Chondrocyte (in vitro differentiated cells): Measurements from ENCODE around the gene CDK14. TPM values are rescaled to one million over a fixed set of nuclear protein-coding genes. Genes with fewer than 3 reads are reported as not detected.

Experiments
- DNase-seq: peaks from one replicate; pipeline ENCODE4 v3.0.0; 2021; ENCODE audit warnings: mixed read lengths, low spot score
- H3K27ac Mint-ChIP-seq: one replicate; pipeline ENCODE4 v1.8.0; 2021; ENCODE audit warnings: mild to moderate bottlenecking, moderate library complexity, mixed read lengths; ENCODE audit not compliant: unreplicated experiment
- H3K27me3 Mint-ChIP-seq: 2 replicates; pipeline ENCODE4 v1.8.0; 2021; ENCODE audit warnings: low read depth, mixed read lengths
- H3K36me3 Mint-ChIP-seq: 2 replicates; pipeline ENCODE4 v1.8.0; 2021; ENCODE audit warnings: low read depth, mixed read lengths
- H3K4me1 Mint-ChIP-seq: 2 replicates; pipeline ENCODE4 v1.8.0; 2021; ENCODE audit warnings: low read depth, mild to moderate bottlenecking, mixed read lengths
- H3K4me3 Mint-ChIP-seq: one replicate; pipeline ENCODE4 v1.8.0; 2021; ENCODE audit warnings: mild to moderate bottlenecking, moderate library complexity, mixed read lengths; ENCODE audit not compliant: unreplicated experiment
- H3K9me3 Mint-ChIP-seq: 2 replicates; pipeline ENCODE4 v1.8.0; 2021; ENCODE audit warnings: low read depth, mixed read lengths
- total RNA-seq: library from RNA; stranded (reverse); gene quantifications from 3 replicates; pipeline ENCODE4 v1.2.1, GENCODE V29; 2021
- TF ChIP-seq, protein P1 (sequence below): fragments of 200-600 bp; sonication (generic); IDR thresholded peaks from 2 replicates; pipeline ENCODE4 v1.5.0; 2021; ENCODE audit warnings: antibody characterized with exemption, mild to moderate bottlenecking, moderate library complexity

The CDK14 gene
- total RNA-seq, 1 donor from 2014 or later: 61.4 TPM

DNA sequence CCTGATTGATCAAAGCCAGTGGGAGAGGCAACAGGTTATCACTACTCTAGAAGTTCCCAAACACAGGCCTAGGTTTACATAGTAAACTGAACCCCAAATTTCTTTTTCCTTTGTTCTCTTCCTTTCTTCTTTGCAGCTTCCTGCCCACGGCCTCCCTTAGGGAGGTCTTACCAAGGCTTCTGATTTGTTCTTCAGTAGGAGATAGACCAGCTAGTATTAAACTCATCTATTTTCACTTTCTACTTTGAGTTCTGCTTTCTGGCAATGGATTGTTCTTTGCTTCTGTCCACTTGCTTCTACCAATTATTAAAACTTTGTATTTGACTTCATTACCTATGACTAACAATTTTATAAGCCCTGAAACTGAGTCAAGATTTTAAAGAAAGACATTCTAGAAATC, 417.0 kb downstream of the CDK14 start:
- no peak overlapping the region for H3K27ac Mint-ChIP-seq
- peaks cover 4% of the 10 kb centered on the region for H3K9me3 Mint-ChIP-seq
- TF ChIP-seq, protein P1, sequence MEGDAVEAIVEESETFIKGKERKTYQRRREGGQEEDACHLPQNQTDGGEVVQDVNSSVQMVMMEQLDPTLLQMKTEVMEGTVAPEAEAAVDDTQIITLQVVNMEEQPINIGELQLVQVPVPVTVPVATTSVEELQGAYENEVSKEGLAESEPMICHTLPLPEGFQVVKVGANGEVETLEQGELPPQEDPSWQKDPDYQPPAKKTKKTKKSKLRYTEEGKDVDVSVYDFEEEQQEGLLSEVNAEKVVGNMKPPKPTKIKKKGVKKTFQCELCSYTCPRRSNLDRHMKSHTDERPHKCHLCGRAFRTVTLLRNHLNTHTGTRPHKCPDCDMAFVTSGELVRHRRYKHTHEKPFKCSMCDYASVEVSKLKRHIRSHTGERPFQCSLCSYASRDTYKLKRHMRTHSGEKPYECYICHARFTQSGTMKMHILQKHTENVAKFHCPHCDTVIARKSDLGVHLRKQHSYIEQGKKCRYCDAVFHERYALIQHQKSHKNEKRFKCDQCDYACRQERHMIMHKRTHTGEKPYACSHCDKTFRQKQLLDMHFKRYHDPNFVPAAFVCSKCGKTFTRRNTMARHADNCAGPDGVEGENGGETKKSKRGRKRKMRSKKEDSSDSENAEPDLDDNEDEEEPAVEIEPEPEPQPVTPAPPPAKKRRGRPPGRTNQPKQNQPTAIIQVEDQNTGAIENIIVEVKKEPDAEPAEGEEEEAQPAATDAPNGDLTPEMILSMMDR: no peak
- no peaks in the 10 kb centered on the region for H3K27me3 Mint-ChIP-seq
- H3K36me3 Mint-ChIP-seq: peaks cover 9% of the 10 kb centered on the region
- peaks cover 8% of the 10 kb centered on the region for H3K4me1 Mint-ChIP-seq
- DNase-seq: no peak
- no peak overlapping the region for H3K4me3 Mint-ChIP-seq

DNA sequence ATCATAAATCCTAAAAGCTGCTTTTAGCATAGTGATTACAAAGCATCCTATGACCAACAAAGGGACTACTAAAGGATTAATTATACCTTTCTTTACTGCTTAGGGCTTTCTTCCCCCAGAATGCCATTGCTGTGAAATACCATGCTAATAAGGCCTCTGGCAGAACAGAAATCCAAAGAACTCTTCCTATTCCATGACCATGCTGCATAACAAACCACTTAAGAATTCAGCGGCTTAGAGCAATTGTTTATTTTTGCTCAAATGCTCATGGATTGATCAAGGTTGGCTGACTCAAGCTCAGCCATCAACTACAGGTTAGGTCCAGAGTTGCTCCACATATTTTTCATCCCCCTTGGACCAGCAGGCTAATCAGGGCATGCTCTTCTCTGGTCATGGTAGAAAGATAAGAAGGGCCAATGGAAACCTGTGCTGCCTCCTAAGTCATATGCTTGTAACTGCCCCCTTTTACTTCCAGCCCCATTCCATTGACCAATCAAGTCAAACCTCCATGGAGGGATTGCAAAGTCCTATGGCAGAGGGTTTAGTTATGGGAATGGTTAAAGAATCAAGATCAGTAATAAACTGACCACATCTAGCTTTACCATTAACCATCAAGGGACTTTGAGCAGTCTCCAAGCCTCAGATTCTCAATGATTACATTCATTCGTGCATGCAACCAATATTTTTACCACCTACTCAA, 423.7 kb downstream of the CDK14 start:
- H3K36me3 Mint-ChIP-seq: no peaks in the 10 kb centered on the region
- H3K9me3 Mint-ChIP-seq: no peaks in the 10 kb centered on the region
- no peak overlapping the region for H3K27ac Mint-ChIP-seq
- TF ChIP-seq, protein P1: no peak
- H3K27me3 Mint-ChIP-seq: no peaks in the 10 kb centered on the region
- H3K4me3 Mint-ChIP-seq: no peak overlapping the region
- no peak for DNase-seq
- H3K4me1 Mint-ChIP-seq: no peaks in the 10 kb centered on the region

DNA sequence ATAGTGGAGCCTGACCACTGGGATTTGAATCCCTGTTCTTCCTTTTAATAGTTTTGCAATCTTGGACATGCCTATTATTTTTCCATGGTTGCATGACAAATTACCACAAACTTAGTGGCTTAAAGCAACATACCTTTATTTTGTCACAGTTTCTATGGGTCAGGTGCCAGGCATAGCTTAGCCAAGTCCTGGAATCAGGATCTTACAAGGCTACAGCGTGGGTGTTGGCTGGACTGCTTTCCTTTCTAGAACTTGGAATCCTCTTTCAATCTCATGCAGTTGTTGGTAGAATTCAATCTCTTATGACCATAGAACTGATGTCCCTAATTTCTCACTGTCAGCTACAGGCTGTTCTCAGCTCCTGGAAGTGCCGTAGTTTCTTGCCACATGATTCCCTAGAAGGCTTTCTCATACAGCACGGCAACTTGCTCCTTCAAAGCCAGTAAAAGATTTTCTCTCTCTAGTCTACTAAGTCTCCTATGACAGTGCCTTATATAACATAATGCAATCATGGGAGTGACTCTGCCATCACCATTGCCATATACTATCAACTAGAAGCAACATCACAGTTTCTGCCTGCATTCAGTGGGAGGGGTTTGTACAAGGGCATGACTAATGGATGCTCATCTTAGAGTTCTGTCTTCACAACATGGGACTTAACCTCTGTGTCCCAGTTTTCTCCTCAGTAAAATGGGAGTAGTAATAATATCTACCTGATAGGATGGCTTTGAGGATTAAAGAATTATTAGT, 424.7 kb downstream of the CDK14 start:
- Mint-ChIP-seq H3K4me1 (no peaks in the 10 kb centered on the region), H3K4me3 (no peak overlapping the region), H3K27me3 (no peaks in the 10 kb centered on the region), H3K36me3 (no peaks in the 10 kb centered on the region), H3K9me3 (no peaks in the 10 kb centered on the region), H3K27ac (no peak overlapping the region)
- DNase-seq: no peak
- TF ChIP-seq, protein P1: no peak

DNA sequence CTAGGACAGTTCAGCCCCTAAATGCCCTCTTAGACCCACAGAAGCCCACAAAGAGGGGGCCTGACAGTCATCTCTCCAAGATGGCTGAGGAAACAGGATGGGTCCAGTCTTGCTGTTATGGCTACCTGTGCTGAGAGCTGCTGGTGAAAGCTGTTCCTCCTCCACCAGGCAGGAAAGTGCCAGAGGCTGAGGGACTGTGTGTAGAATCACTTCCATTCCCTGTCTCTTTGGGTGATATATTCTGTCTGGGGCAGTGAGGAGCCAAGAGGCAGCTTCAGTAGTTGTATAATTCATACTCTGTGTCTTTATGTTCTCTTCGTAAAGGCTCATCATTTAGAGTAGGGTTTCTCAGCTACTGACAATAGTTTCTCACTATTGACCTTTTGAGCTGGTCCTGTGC, 425.8 kb downstream of the CDK14 start:
- DNase-seq: no peak
- Mint-ChIP-seq H3K27me3 (no peaks in the 10 kb centered on the region), H3K4me1 (no peaks in the 10 kb centered on the region), H3K4me3 (no peak overlapping the region), H3K36me3 (no peaks in the 10 kb centered on the region), H3K27ac (no peak overlapping the region), H3K9me3 (no peaks in the 10 kb centered on the region)
- TF ChIP-seq, protein P1: no peak

DNA sequence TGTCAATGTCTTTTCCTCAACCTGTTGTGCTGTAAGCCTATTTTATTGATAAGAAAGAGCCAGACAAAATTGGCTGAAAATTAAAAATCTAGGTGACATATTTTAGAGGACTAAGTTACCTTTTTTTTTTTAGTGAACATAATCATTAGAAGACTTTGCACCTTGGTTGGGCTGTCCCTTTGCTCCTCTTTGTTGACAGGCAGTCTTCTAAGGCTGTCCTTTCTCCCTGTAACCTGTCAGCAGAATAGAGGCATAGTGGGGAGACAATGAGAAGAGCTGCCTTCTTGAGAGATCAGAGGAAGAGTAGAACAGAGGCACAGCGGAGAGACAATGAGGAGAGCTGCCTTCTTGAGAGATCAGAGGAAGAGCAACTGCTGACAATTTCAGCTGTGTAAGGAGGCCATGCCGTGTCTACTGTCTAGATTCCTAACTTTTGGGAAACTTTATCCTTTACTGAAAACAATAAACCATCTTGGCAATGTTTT, 429.8 kb downstream of the CDK14 start:
- no peaks in the 10 kb centered on the region for H3K9me3 Mint-ChIP-seq
- H3K4me1 Mint-ChIP-seq: peaks cover 12% of the 10 kb centered on the region
- H3K4me3 Mint-ChIP-seq: no peak overlapping the region
- no peak for DNase-seq
- no peaks in the 10 kb centered on the region for H3K36me3 Mint-ChIP-seq
- TF ChIP-seq, protein P1: no peak
- H3K27ac Mint-ChIP-seq: no peak overlapping the region
- no peaks in the 10 kb centered on the region for H3K27me3 Mint-ChIP-seq
